GM21619 (cell line): Measurements from ENCODE around the gene BORCS5.
"Not testable (repeated sequence)": the region's sequence is repeated elsewhere in the genome, so short reads cannot be mapped to it uniquely, and the experiment has no call there.

Experiments
- ATAC-seq: cut with Tn5 transposase; IDR thresholded peaks from one replicate; pipeline ENCODE4 v1.9.1; 2021; ENCODE audit not compliant: unreplicated experiment

Gene BORCS5

GRCh38 chr12:12453635-12454034 is 96.8 kb downstream of the BORCS5 start:
- ATAC-seq: no peak

DNA sequence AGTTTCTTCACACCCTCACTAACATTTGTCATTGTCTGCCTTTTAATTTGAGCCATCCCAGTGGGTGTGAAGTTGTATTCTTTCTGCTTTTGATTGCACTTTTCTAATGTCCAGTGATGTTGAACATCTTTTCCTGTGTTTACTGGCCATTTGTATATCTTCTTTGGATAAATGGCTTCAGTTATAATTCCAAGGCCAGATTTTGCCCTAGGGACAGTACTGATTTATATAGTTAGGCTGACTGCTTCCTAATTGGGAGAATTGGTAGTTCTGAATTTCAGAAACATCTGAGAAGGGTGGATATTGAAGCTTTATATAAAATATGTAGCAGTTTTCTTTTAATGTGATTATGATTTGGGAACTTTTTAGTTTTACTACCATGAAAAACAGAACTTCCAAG is 97.4 kb downstream of the BORCS5 start:
- ATAC-seq: no peak

DNA sequence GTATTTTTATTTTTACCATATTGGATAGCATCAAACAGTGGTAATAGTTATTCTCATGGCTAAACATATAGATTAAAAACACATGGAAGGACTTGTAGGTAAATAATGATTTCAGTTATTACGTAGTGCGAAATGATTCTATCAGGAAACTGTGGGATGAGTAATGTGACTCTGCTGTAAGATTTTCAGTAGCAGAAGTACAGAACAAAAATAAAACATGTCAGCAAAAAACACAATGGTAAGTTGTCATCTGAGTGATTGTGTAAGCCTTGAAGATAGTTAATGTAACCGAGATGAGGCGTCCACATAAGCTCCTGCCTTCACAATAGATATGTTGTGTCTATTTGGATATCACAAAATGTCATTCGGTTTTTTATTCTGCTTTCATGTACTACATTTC is 99.8 kb downstream of the BORCS5 start:
- no peak for ATAC-seq

DNA sequence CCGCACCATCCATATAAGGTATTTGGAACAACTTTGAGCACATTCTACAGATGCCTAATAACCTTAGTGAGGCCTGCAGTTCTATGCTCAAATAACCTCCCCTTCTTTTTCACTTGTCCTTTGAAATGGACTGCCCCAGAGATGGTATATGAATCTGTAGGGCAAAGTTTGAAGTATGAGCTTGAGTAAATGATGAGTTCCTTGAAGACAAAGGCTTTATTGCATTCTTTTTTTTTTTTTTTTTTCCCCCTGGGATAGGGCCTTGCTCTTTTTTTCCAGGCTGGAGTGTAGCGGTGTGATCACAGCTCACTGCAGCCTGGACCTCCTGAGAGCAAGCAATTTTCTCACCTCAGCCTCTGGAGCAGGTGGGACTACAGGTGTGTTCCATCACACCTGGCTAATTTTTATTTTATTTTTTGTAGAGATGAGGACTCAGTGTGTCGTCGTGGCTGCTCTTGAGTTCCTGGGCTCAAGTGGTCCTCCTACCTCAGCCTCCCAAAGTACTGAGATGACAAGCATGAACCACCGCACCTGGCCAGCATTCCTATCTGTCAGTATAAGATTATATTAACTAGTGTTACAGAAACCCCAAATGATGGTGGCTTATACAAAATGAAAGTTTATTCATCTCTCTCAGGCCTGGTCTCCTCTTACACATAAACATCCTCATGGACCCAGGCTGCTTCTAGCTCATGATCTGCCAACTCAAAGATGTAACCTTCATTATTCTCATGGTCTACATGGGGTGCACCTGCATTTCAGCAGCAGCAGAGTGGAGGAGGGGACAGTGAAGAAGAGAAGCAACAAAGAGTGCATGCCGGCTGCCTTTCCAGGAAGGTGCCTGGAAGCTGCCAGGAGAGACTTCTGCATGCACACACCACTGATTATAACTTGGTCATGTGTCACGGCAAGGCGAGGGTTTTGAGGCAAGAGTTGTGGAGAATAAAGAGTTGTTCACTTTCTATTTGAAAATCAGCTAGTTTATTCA is 104.4 kb downstream of the BORCS5 start:
- no peak for ATAC-seq

DNA sequence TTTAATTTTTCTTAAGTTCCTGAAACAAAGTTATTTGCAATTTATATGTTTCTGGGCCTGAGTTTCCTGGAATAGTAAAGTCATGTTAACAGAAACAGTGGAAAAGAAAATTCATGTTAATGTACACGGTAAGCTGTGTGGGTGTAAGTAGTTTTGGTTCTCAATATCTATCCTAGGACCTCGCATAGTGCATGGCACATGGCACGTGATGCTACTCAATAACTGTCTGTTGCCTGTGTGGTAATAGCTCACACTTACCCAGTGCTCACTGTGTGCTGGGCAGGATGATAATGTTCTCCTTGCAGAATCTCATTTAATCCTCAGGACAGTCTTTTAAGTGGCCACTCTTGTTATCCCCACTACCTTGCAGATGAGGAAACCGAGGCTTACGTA is 105.0 kb downstream of the BORCS5 start:
- ATAC-seq: no peak

GRCh38 chr12:12465522-12465921 is 108.6 kb downstream of the BORCS5 start:
- ATAC-seq: no peak

- no peak for ATAC-seq
Observed at GRCh38 chr12:12466157-12466556, 109.3 kb downstream of the BORCS5 start.

- no peak for ATAC-seq
Observed at GRCh38 chr12:12467264-12467663, 110.4 kb downstream of the BORCS5 start.

DNA sequence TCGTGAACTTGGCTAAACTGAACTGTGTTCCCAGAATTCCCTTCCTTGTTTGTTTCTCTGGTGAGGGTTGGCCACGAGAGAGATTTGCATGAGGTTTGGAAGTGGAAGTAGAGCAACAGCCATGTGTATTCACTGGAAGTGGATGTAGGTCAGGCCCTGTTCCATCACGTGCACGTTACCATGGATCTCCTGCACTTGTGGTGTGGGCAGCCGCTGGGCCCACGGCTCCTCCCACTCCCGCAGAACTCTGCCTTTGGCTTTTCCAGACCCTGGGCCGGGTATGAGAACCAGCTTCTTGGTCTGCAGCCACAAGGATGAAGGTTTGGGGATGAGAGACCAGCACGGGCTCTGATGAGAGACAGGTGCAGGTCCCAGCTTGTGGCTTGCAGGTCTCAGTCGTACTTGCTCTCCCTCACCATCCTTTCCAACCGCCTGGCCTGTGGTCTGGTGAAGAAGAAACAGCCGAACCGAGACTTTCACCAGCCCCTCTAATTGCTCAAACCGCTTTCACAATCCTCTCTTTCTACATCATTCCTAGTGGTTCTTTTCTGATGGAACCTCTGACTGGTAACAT is 110.9 kb downstream of the BORCS5 start:
- ATAC-seq: no peak

GRCh38 chr12:12468575-12468974 is 111.7 kb downstream of the BORCS5 start:
- no peak for ATAC-seq

DNA sequence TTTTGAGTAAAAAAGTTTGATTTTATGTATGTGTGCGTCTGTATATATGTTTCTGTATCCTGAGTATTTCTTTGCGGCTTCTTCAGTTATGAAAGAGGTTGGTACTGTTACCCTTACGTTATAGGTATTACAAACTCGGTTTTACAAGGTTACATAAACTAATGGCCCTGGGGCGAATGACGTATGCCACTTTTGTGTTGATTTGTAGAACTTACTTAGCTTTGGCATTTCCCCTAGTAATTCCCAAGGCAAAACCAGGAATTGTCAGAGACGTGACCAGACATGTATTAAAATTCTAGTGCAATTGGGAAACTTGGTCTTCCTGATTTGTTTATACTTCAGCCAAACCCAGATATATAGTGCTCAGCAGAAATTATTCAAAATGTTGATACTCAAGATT is 112.5 kb downstream of the BORCS5 start:
- ATAC-seq: no peak

- ATAC-seq: no peak
Observed at GRCh38 chr12:12470751-12471306, 114.0 kb downstream of the BORCS5 start.

DNA sequence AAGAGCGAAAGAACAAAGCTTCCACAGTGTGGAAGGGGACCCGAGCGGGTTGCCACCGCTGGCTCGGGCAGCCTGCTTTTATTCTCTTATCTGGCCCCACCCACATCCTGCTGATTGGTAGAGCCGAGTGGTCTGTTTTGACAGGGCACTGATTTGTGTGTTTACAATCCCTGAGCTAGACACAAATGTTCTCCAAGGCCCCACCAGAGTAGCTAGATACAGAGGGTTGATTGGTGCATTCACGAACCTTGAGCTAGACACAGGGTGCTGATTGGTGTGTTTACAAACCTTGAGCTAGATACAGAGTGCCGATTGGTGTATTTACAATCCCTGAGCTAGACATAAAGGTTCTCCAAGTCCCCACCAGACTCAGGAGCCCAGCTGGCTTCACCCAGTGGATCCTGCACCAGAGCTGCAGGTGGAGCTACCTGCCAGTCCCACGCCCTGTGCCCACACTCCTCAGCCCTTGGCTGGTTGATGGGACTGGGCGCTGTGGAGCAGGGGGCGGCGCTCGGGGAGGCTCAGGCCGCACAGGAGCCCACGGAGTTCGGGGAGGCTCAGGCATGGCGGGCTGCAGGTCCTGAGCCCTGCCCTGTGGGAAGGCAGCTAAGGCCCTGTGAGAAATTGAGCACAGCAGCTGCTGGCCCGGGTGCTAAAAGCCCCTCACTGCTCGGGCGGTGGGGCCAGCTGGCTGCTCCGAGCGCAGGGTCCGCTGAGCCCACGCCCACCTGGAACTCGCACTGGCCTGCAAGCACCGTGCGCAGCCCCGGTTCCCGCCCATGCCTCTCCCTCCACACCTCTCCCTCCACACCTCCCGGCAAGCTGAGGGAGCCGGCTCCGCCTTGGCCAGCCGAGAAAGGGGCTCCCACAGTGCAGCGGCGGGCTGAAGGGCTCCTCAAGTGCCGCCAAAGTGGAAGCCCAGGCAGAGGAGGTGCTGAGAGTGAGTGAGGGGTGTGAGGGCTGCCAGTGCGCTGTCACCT is 115.4 kb downstream of the BORCS5 start:
- ATAC-seq: not testable (repeated sequence)

- no peak for ATAC-seq
Observed at GRCh38 chr12:12473223-12473622, 116.3 kb downstream of the BORCS5 start.

DNA sequence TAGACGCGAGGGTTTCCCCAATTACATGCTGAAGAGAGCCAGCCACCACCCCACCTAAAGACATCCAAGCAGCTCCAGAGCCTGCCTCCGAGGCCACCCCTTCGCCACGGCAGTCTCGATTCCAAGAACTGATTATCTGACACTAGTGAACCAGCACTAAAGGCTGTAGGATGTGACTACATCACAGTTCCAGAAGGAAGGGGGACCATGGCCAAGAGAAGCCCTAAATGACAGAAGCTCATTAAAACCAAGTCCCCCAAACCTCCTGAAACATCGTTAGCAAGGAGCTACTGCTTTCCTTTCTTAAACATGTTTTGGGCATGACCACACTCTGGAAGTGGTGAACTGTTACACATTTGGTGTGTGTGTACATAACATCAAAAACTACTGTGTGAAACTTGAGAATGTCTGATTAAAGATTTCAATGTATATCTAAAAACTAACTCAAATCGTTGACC is 117.6 kb downstream of the BORCS5 start:
- peak; percentile 28 for ATAC-seq

GRCh38 chr12:12474931-12475795 is 118.3 kb downstream of the BORCS5 start:
- peak; percentile 96 for ATAC-seq

- ATAC-seq: no peak
Observed at GRCh38 chr12:12476857-12477531, 120.1 kb downstream of the BORCS5 start.

- ATAC-seq: no peak
Observed at GRCh38 chr12:12477532-12477890, 120.6 kb downstream of the BORCS5 start.

DNA sequence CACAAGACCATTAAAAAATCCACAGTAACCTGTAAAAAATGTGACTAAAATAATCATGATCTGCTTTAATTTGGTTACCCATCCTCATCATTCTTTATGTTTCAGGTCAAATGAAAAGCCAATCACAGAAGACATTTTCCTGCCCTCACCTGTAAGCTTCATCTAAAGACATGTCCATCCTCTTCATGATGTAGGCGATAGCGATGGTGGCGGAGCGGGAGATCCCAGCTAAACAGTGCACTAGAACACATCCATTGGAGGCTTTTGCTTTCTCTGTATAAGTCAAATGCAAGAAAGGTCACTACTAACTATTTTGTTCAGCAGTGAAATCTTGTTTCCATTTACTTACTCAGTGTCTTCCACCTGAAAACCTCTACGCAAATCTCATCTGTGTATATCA is 123.2 kb downstream of the BORCS5 start:
- ATAC-seq: no peak
